CD8-positive, alpha-beta memory T cell (primary cell): ENCODE measurements around the gene PCDHGA1. TPM values are rescaled to one million over a fixed set of nuclear protein-coding genes. Genes with fewer than 3 reads are reported as not detected.

Source experiments
- CTCF ChIA-PET: fragments of 350-600 bp; sonication (Branson Sonifier 250); formaldehyde crosslinking; loops from one replicate; lab custom pipeline; 2021; ENCODE audit warnings: antibody characterized with exemption; lab: Charles Lee
- POLR2A ChIA-PET: fragments of 350-600 bp; sonication (Branson Sonifier 250); formaldehyde crosslinking; loops from one replicate; lab custom pipeline; 2021; ENCODE audit warnings: antibody characterized with exemption; lab: Charles Lee
- DNase-seq, 5 donors: peaks; one replicate each; pipeline versions ENCODE4 v3.0.0 to v3.0.0-alpha.2; 2020 to 2022; ENCODE audit warnings: mixed read lengths in 1 of 5
- H3K27ac ChIP-seq: one replicate; pipeline ENCODE4 v1.7.0; 2013; ENCODE audit warnings: low read depth, mild to moderate bottlenecking, low read length, moderate library complexity
- H3K27me3 ChIP-seq: 2 replicates; pipeline ENCODE4 v1.7.0; 2013; ENCODE audit warnings: low read length, mild to moderate bottlenecking; ENCODE audit not compliant: insufficient read depth, poor library complexity, severe bottlenecking
- H3K36me3 ChIP-seq: 2 replicates; pipeline ENCODE4 v1.7.0; 2013; ENCODE audit warnings: mild to moderate bottlenecking, low read length, moderate library complexity; ENCODE audit not compliant: insufficient read depth
- H3K4me1 ChIP-seq: 2 replicates; pipeline ENCODE4 v1.7.0; 2013; ENCODE audit warnings: mild to moderate bottlenecking, low read length, moderate library complexity; ENCODE audit not compliant: insufficient read depth
- H3K4me3 ChIP-seq: 2 replicates; pipeline ENCODE4 v1.7.0; 2013; ENCODE audit warnings: mild to moderate bottlenecking, low read length
- H3K9me3 ChIP-seq: 2 replicates; pipeline ENCODE4 v1.7.0; 2013; ENCODE audit warnings: mild to moderate bottlenecking, low read length
- H3K27ac Mint-ChIP-seq, 8 donors: one replicate each; pipeline ENCODE4 v1.8.0; 2020 to 2021; ENCODE audit warnings: mixed read lengths in 8 of 8, mild to moderate bottlenecking in 6 of 8, inconsistent platforms in 3 of 8, moderate library complexity in 3 of 8
- H3K27me3 Mint-ChIP-seq, 2 donors: one replicate each; pipeline ENCODE4 v1.8.0; 2020 to 2021; ENCODE audit warnings: mixed read lengths in 2 of 2, mild to moderate bottlenecking in 1 of 2, moderate library complexity in 1 of 2
- H3K36me3 Mint-ChIP-seq, 3 donors: one replicate each; pipeline ENCODE4 v1.8.0; 2020 to 2021; ENCODE audit warnings: mixed read lengths in 3 of 3, inconsistent platforms in 1 of 3, mild to moderate bottlenecking in 1 of 3
- H3K4me1 Mint-ChIP-seq, 3 donors: one replicate each; pipeline ENCODE4 v1.8.0; 2020 to 2021; ENCODE audit warnings: mixed read lengths in 3 of 3, inconsistent platforms in 1 of 3, mild to moderate bottlenecking in 1 of 3
- H3K4me3 Mint-ChIP-seq, 7 donors: one replicate each; pipeline ENCODE4 v1.8.0; 2020 to 2021; ENCODE audit warnings: mixed read lengths in 7 of 7, mild to moderate bottlenecking in 6 of 7, moderate library complexity in 4 of 7, inconsistent platforms in 2 of 7
- H3K9me3 Mint-ChIP-seq, 5 donors: one replicate each; pipeline ENCODE4 v1.8.0; 2020 to 2022; ENCODE audit warnings: mixed read lengths in 5 of 5, mild to moderate bottlenecking in 3 of 5, moderate library complexity in 2 of 5, inconsistent platforms in 1 of 5
- polyA plus RNA-seq: library from polyadenylated mRNA; unstranded; fragments of 300-500 nt; fragmentation: Illumina TruSeq; gene quantifications from one replicate; pipeline ENCODE4 v1.2.3, GENCODE V29; 2021
- total RNA-seq, 2 experiments: library from RNA; stranded (reverse); gene quantifications; one replicate each; pipeline ENCODE4 v1.2.3, GENCODE V29; 2021

PCDHGA1 gene
- total and polyA plus RNA-seq, 3 experiments from 2014 or later, result 0.07 to 0.09 TPM; not detected in 1

- ChIA-PET CTCF (interaction anchor here (0.9 to 1.5 kb wide), 2 partner anchors 30 to 214 kb away, joined by 3 to 6 read pairs; partner anchors contain the start of gene TAF7), POLR2A (no interaction called here)
- no peaks in the 10 kb centered on the region for H3K4me1 ChIP-seq
- H3K27me3 ChIP-seq, result peaks cover 24% of the 10 kb centered on the region
- Mint-ChIP-seq H3K4me1 (no peaks in the 10 kb centered on the region), H3K27ac (peak within 1 kb of the TSS in 1 of 8 donors; percentile 24), H3K36me3 (peaks cover 2 to 11% (median 5%) of the 10 kb centered on the region in 3 donors), H3K27me3 (peaks cover 48 to 76% of the 10 kb centered on the region in 2 donors), H3K9me3 (peaks cover 4 to 53% (median 30%) of the 10 kb centered on the region in 5 donors), H3K4me3 (peak within 1 kb of the TSS in 6 of 7 donors; percentile 40 to 67 (median 50))
- DNase-seq, result peak in 1 of 5 donors; percentile 16
- no peaks in the 10 kb centered on the region for H3K36me3 ChIP-seq
- H3K4me3 ChIP-seq, result no peak within 1 kb of the TSS
- H3K27ac ChIP-seq, result no peak within 1 kb of the TSS
- H3K9me3 ChIP-seq, result peaks cover 2% of the 10 kb centered on the region
Observed at GRCh38 chr5:141349917-141350619, 19.8 kb downstream of the PCDHGA1 start, which contains the start of gene PCDHGB1. PCDHGB1 (plus strand) TSS chr5:141350099; CDS start chr5:141350261, 162 bp downstream.

- ChIA-PET POLR2A (no interaction called here), CTCF (no interaction called here)
- Mint-ChIP-seq H3K4me1 (no peaks in the 10 kb centered on the region), H3K4me3 (no peak overlapping the region), H3K27me3 (peaks cover 56 to 80% of the 10 kb centered on the region in 2 donors), H3K27ac (no peak overlapping the region), H3K36me3 (peaks cover 2 to 11% (median 3%) of the 10 kb centered on the region in 3 donors), H3K9me3 (peaks cover 0 to 57% (median 29%) of the 10 kb centered on the region in 5 donors)
- DNase-seq, result no peak
- Histone ChIP-seq H3K4me1 (no peaks in the 10 kb centered on the region), H3K9me3 (no peaks in the 10 kb centered on the region), H3K4me3 (no peak overlapping the region), H3K27me3 (peaks cover 24% of the 10 kb centered on the region), H3K36me3 (no peaks in the 10 kb centered on the region), H3K27ac (no peak overlapping the region)
Observed at GRCh38 chr5:141351591-141351990, 21.3 kb downstream of the PCDHGA1 start.

GRCh38 chr5:141354900-141355469, 24.7 kb downstream of the PCDHGA1 start, which contains the start of gene PCDHGA4:
PCDHGA4 (plus strand) TSS chr5:141355021; CDS start chr5:141355108, 87 bp downstream.
- peaks cover 2 to 16% (median 5%) of the 10 kb centered on the region in 3 donors for H3K36me3 Mint-ChIP-seq
- Histone ChIP-seq H3K4me3 (no peak within 1 kb of the TSS), H3K4me1 (no peaks in the 10 kb centered on the region), H3K27ac (no peak within 1 kb of the TSS), H3K36me3 (no peaks in the 10 kb centered on the region), H3K9me3 (no peaks in the 10 kb centered on the region), H3K27me3 (peaks cover 24% of the 10 kb centered on the region)
- peaks cover 0 to 2% (median 2%) of the 10 kb centered on the region in 3 donors for H3K4me1 Mint-ChIP-seq
- ChIA-PET POLR2A (no interaction called here), CTCF (interaction anchor here (1.0 to 1.6 kb wide), 2 partner anchors 9 to 20 kb away, joined by 3 to 4 read pairs; partner anchors contain the start of gene PCDHGA5)
- peaks cover 0 to 55% (median 33%) of the 10 kb centered on the region in 5 donors for H3K9me3 Mint-ChIP-seq
- no peak within 1 kb of the TSS for H3K27ac Mint-ChIP-seq
- H3K27me3 Mint-ChIP-seq, result peaks cover 56 to 76% of the 10 kb centered on the region in 2 donors
- H3K4me3 Mint-ChIP-seq, result peak within 1 kb of the TSS in 4 of 7 donors; percentile 6 to 45 (median 42)
- no peak for DNase-seq

- Mint-ChIP-seq H3K27me3 (peaks cover 56 to 76% of the 10 kb centered on the region in 2 donors), H3K36me3 (peaks cover 3 to 16% (median 4%) of the 10 kb centered on the region in 3 donors), H3K27ac (no peak overlapping the region), H3K4me1 (peaks cover 0 to 8% (median 2%) of the 10 kb centered on the region in 3 donors), H3K4me3 (no peak overlapping the region), H3K9me3 (peaks cover 0 to 55% (median 29%) of the 10 kb centered on the region in 5 donors)
- H3K4me1 ChIP-seq, result no peaks in the 10 kb centered on the region
- H3K27me3 ChIP-seq, result peaks cover 23% of the 10 kb centered on the region
- no peaks in the 10 kb centered on the region for H3K36me3 ChIP-seq
- H3K4me3 ChIP-seq, result no peak overlapping the region
- ChIA-PET CTCF (interaction anchor here (1.6 kb wide), 1 partner anchor 19 kb away, joined by 4 read pairs; no protein-coding TSS in a partner anchor), POLR2A (no interaction called here)
- H3K27ac ChIP-seq, result no peak overlapping the region
- H3K9me3 ChIP-seq, result no peaks in the 10 kb centered on the region
- DNase-seq, result no peak
Observed at GRCh38 chr5:141355641-141356040, 25.3 kb downstream of the PCDHGA1 start.

GRCh38 chr5:141356133-141356532, 25.8 kb downstream of the PCDHGA1 start:
- CTCF ChIA-PET, result interaction anchor here (1.6 kb wide), 1 partner anchor 19 kb away, joined by 4 read pairs; no protein-coding TSS in a partner anchor
- H3K36me3 Mint-ChIP-seq, result peaks cover 4 to 19% (median 6%) of the 10 kb centered on the region in 3 donors

GRCh38 chr5:141356950-141357349, 26.6 kb downstream of the PCDHGA1 start:
- ChIA-PET CTCF (no interaction called here), POLR2A (no interaction called here)
- no peaks in the 10 kb centered on the region for H3K4me1 ChIP-seq
- Mint-ChIP-seq H3K4me3 (no peak overlapping the region), H3K36me3 (peaks cover 4 to 22% (median 6%) of the 10 kb centered on the region in 3 donors), H3K9me3 (peaks cover under 1 to 54% (median 36%) of the 10 kb centered on the region in 5 donors), H3K27ac (no peak overlapping the region), H3K27me3 (peaks cover 55 to 76% of the 10 kb centered on the region in 2 donors), H3K4me1 (peaks cover 0 to 10% (median 2%) of the 10 kb centered on the region in 3 donors)
- no peak overlapping the region for H3K27ac ChIP-seq
- no peak for DNase-seq
- H3K36me3 ChIP-seq, result no peaks in the 10 kb centered on the region
- H3K27me3 ChIP-seq, result peaks cover 15% of the 10 kb centered on the region
- no peak overlapping the region for H3K4me3 ChIP-seq
- no peaks in the 10 kb centered on the region for H3K9me3 ChIP-seq

More at GRCh38 chr5:141356133-141356532, 25.8 kb downstream of the PCDHGA1 start:
- Histone ChIP-seq H3K9me3 (no peaks in the 10 kb centered on the region), H3K36me3 (no peaks in the 10 kb centered on the region), H3K27ac (no peak overlapping the region), H3K4me1 (no peaks in the 10 kb centered on the region), H3K27me3 (peaks cover 18% of the 10 kb centered on the region), H3K4me3 (no peak overlapping the region)
- Mint-ChIP-seq H3K9me3 (peaks cover 0 to 55% (median 34%) of the 10 kb centered on the region in 5 donors), H3K27ac (no peak overlapping the region), H3K4me3 (peak overlapping the region in 3 of 7 donors; percentile 2 to 30 (median 4)), H3K4me1 (peaks cover 0 to 10% (median 2%) of the 10 kb centered on the region in 3 donors), H3K27me3 (peaks cover 53 to 76% of the 10 kb centered on the region in 2 donors)
- POLR2A ChIA-PET, result no interaction called here
- DNase-seq, result no peak

GRCh38 chr5:141359790-141360426, 29.6 kb downstream of the PCDHGA1 start, which contains the start of gene PCDHGB2:
PCDHGB2 (plus strand) TSS chr5:141359994; CDS start chr5:141360136, 142 bp downstream.
- Histone ChIP-seq H3K4me1 (no peaks in the 10 kb centered on the region), H3K27me3 (peaks cover 18% of the 10 kb centered on the region), H3K27ac (no peak within 1 kb of the TSS), H3K36me3 (no peaks in the 10 kb centered on the region), H3K4me3 (peak within 1 kb of the TSS; percentile 37), H3K9me3 (peaks cover 7% of the 10 kb centered on the region)
- peaks cover 0 to 10% (median 2%) of the 10 kb centered on the region in 3 donors for H3K4me1 Mint-ChIP-seq
- peaks cover 21 to 65% (median 53%) of the 10 kb centered on the region in 5 donors for H3K9me3 Mint-ChIP-seq
- peak within 1 kb of the TSS; percentile 71 to 90 (median 82) for H3K4me3 Mint-ChIP-seq
- H3K27ac Mint-ChIP-seq, result peak within 1 kb of the TSS in 3 of 8 donors; percentile 37 to 72 (median 43)
- peaks cover 3 to 20% (median 3%) of the 10 kb centered on the region in 3 donors for H3K36me3 Mint-ChIP-seq
- peaks cover 70 to 81% of the 10 kb centered on the region in 2 donors for H3K27me3 Mint-ChIP-seq
- DNase-seq, result peak in 1 of 5 donors; percentile 22
- ChIA-PET POLR2A (no interaction called here), CTCF (interaction anchor here (1.1 to 1.4 kb wide), 2 partner anchors 41 to 204 kb away, joined by 3 to 4 read pairs; no protein-coding TSS in a partner anchor)
